ENCODE results near the gene DBH.
A peak's percentile ranks its signal among the peaks of the same experiment; 100 is the strongest.

DBH gene

GRCh38 chr9:133589454-133590227 is 46.5 kb upstream of the DBH start:
- H3K4me3 ChIP-seq (ENCODE audit: insufficient read depth, low read length, poor library complexity, severe bottlenecking), result no peak overlapping the region
- peaks cover 4% of the 10 kb centered on the region; the same call in 1 of the 2 replicates for H3F3A ChIP-seq (ENCODE audit: insufficient read depth)
- no peak overlapping the region for H3K4me2 ChIP-seq (ENCODE audit: low read depth, low read length, poor library complexity, severe bottlenecking)
- peaks cover 4% of the 10 kb centered on the region; the same call in 1 of the 2 replicates for H3K9me3 ChIP-seq (ENCODE audit: insufficient read depth, low read length)
- no peaks in the 10 kb centered on the region; the same call in 1 of the 2 replicates for H3K27me3 ChIP-seq (ENCODE audit: low read length)
- no peaks in the 10 kb centered on the region for H3K9me2 ChIP-seq (replicated peaks; ENCODE audit: insufficient read depth, low read length)
- no peak overlapping the region for H2AFZ ChIP-seq (ENCODE audit: low read depth, low read length, severe bottlenecking)
- H3K9ac ChIP-seq (ENCODE audit: low read length), result no peak overlapping the region
- H3K36me3 ChIP-seq (ENCODE audit: low read length), result no peaks in the 10 kb centered on the region
- H4K20me1 ChIP-seq (ENCODE audit: low read depth, low read length), result no peaks in the 10 kb centered on the region
- no peak overlapping the region for H3K27ac ChIP-seq (ENCODE audit: low read depth, low read length)
- TF ChIP-seq CTCF (IDR thresholded peaks at IDR 0.05; ENCODE audit: insufficient read depth, low read length, poor library complexity, severe bottlenecking) (peak; percentile 94), EZH2phosphoT487 (conservative IDR thresholded peaks at IDR 0.05; ENCODE audit: low read length) (no peak)
- H3K79me2 ChIP-seq (ENCODE audit: insufficient read depth, low read length), result no peaks in the 10 kb centered on the region

GRCh38 chr9:133590231-133590855 is 45.8 kb upstream of the DBH start:
- H3K79me2 ChIP-seq (ENCODE audit: insufficient read depth, low read length), result no peaks in the 10 kb centered on the region
- H3K27me3 ChIP-seq (ENCODE audit: low read length), result no peaks in the 10 kb centered on the region; the same call in 1 of the 2 replicates
- no peak overlapping the region for H3K4me2 ChIP-seq (ENCODE audit: low read depth, low read length, poor library complexity, severe bottlenecking)

DNA sequence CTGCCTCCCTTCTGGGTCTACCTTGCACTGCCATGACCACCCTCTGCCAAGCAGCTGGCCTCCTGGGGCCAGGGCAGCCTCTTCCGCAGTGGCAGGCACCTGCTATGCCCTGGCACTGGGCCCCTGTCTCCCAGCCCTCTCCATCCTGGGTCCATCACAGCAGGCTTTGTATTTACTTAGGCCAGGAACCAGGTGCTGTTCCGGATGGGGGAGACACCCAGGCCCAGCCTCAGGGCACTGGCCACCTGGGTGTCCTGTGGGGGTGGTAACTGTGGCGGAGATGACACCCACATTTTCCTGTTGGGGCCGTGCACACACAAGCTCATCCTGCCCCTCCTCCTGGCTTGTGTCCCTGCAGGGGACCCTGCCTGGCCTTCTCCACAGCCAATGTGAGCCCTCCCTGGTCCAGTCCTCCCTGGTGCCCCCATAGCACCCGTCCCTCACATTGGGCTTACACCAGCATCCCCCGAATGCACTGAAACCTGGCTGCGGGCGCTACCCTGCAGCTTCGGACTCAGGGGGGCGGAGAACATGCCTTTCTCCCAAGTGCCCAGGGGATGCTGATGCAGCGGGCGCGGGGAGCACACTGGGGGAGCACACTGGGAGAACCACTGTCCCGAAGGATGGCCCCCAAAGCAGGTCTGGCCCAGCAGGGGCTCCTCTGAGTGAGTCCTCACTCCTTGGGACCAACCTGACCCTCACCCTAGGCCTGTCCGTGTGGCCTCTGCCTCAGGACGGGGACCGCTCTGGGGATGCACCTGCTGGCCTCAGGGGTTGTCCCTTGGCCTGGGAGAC is 44.9 kb upstream of the DBH start:
- H3K9ac ChIP-seq (ENCODE audit: low read length), result no peak overlapping the region
- no peaks in the 10 kb centered on the region for H4K20me1 ChIP-seq (ENCODE audit: low read depth, low read length)
- H3K4me3 ChIP-seq (ENCODE audit: insufficient read depth, low read length, poor library complexity, severe bottlenecking), result no peak overlapping the region
- no peak overlapping the region for H3K4me2 ChIP-seq (ENCODE audit: low read depth, low read length, poor library complexity, severe bottlenecking)
- TF ChIP-seq CTCF (IDR thresholded peaks at IDR 0.05; ENCODE audit: insufficient read depth, low read length, poor library complexity, severe bottlenecking) (no peak), EZH2phosphoT487 (conservative IDR thresholded peaks at IDR 0.05; ENCODE audit: low read length) (no peak)
- peaks cover 4% of the 10 kb centered on the region; the same call in 1 of the 2 replicates for H3F3A ChIP-seq (ENCODE audit: insufficient read depth)
- peaks cover 6% of the 10 kb centered on the region; the same call in 1 of the 2 replicates for H3K9me3 ChIP-seq (ENCODE audit: insufficient read depth, low read length)
- H3K27me3 ChIP-seq (ENCODE audit: low read length), result no peaks in the 10 kb centered on the region; the same call in 1 of the 2 replicates
- no peaks in the 10 kb centered on the region for H3K79me2 ChIP-seq (ENCODE audit: insufficient read depth, low read length)
- H2AFZ ChIP-seq (ENCODE audit: low read depth, low read length, severe bottlenecking), result no peak overlapping the region
- no peaks in the 10 kb centered on the region for H3K9me2 ChIP-seq (replicated peaks; ENCODE audit: insufficient read depth, low read length)
- H3K27ac ChIP-seq (ENCODE audit: low read depth, low read length), result no peak overlapping the region
- no peaks in the 10 kb centered on the region for H3K36me3 ChIP-seq (ENCODE audit: low read length)

More at GRCh38 chr9:133590231-133590855, 45.8 kb upstream of the DBH start:
- Histone ChIP-seq H3F3A (ENCODE audit: insufficient read depth) (peaks cover 4% of the 10 kb centered on the region; the same call in 1 of the 2 replicates), H2AFZ (ENCODE audit: low read depth, low read length, severe bottlenecking) (no peak overlapping the region), H3K9ac (ENCODE audit: low read length) (no peak overlapping the region), H3K27ac (ENCODE audit: low read depth, low read length) (no peak overlapping the region), H3K9me3 (ENCODE audit: insufficient read depth, low read length) (peaks cover 4% of the 10 kb centered on the region; the same call in 1 of the 2 replicates), H3K9me2 (replicated peaks; ENCODE audit: insufficient read depth, low read length) (no peaks in the 10 kb centered on the region), H3K36me3 (ENCODE audit: low read length) (no peaks in the 10 kb centered on the region), H4K20me1 (ENCODE audit: low read depth, low read length) (no peaks in the 10 kb centered on the region), H3K4me3 (ENCODE audit: insufficient read depth, low read length, poor library complexity, severe bottlenecking) (no peak overlapping the region)
- no peak for TF ChIP-seq EZH2phosphoT487 (conservative IDR thresholded peaks at IDR 0.05; ENCODE audit: low read length)
- TF ChIP-seq CTCF (IDR thresholded peaks at IDR 0.05; ENCODE audit: insufficient read depth, low read length, poor library complexity, severe bottlenecking), result no peak
